B cell (primary cell): ENCODE results near the gene TMEM45A. TPM values are rescaled to one million over a fixed set of nuclear protein-coding genes. Genes with fewer than 3 reads are reported as not detected.

Experiments used
- ATAC-seq: fragments of 200-7000 bp; cut with Tn5 transposase; one replicate; pipeline ENCODE4 v1.10.0; 2021; ENCODE audit warnings: low read depth, mild to moderate bottlenecking, moderate number of reproducible peaks, moderate library complexity
- CTCF ChIA-PET: fragments of 350-600 bp; sonication (Branson Sonifier 250); formaldehyde crosslinking; loops from one replicate; lab custom pipeline; 2021; ENCODE audit warnings: antibody characterized with exemption, inconsistent platforms; lab: Charles Lee
- POLR2A ChIA-PET: fragments of 350-600 bp; sonication (Branson Sonifier 250); formaldehyde crosslinking; loops from one replicate; lab custom pipeline; 2021; ENCODE audit warnings: antibody characterized with exemption; lab: Charles Lee
- DNase-seq: peaks from one replicate; pipeline ENCODE4 v3.0.0; 2013
- H2AFZ ChIP-seq: 2 replicates; pipeline ENCODE4 v1.6.1; 2012; ENCODE audit warnings: mild to moderate bottlenecking, low read depth, low read length; ENCODE audit not compliant: insufficient read depth, poor library complexity, severe bottlenecking
- H3K27ac ChIP-seq, 2 donors: 1 replicate in 1 of 2; 2 replicates in 1 of 2; pipeline ENCODE4 v1.5.1; 2012 to 2013; ENCODE audit warnings: low read length in 2 of 2, mild to moderate bottlenecking in 2 of 2, moderate library complexity in 1 of 2
- H3K27me3 ChIP-seq, 4 experiments: fragments of 200-600 bp in 1 of 4; sonication (generic) in 1 of 4; replicated peaks in 1 of 4; 1 replicate in 2 of 4; 2 replicates in 2 of 4; pipeline versions ENCODE4 v1.6.1 to v1.7.0; 2013 to 2016; ENCODE audit warnings: low read length in 3 of 4, mild to moderate bottlenecking in 2 of 4, mixed read lengths in 1 of 4, moderate library complexity in 1 of 4; ENCODE audit not compliant: insufficient read depth in 4 of 4, control insufficient read depth in 3 of 4; ENCODE audit errors: control extremely low read depth in 1 of 4
- H3K36me3 ChIP-seq, 2 experiments: replicated peaks in 1 of 2; 1 replicate in 1 of 2; 2 replicates in 1 of 2; pipeline versions ENCODE4 v1.6.1 to v1.7.1; 2013; ENCODE audit warnings: low read length in 1 of 2; ENCODE audit not compliant: insufficient read depth in 2 of 2, control insufficient read depth in 1 of 2; ENCODE audit errors: control extremely low read depth in 1 of 2, extremely low read depth in 1 of 2
- H3K4me1 ChIP-seq, 2 donors: fragments of 200-600 bp in 1 of 2; sonication (generic) in 1 of 2; 1 replicate in 1 of 2; 2 replicates in 1 of 2; pipeline versions ENCODE4 v1.5.1 to v1.6.1; 2013 to 2017; ENCODE audit warnings: low read length in 2 of 2; ENCODE audit not compliant: control insufficient read depth in 2 of 2, insufficient read depth in 2 of 2
- H3K4me2 ChIP-seq: replicated peaks from 2 replicates; pipeline ENCODE3; 2012; ENCODE audit warnings: mild to moderate bottlenecking, low read depth, low read length; ENCODE audit not compliant: poor library complexity, severe bottlenecking
- H3K4me3 ChIP-seq, 5 experiments: fragments of 200-600 bp in 1 of 5; sonication (generic) in 1 of 5; 1 replicate in 3 of 5; 2 replicates in 2 of 5; pipeline versions ENCODE4 v1.5.1 to v1.7.0; 2011 to 2016; ENCODE audit warnings: low read length in 4 of 5, mild to moderate bottlenecking in 4 of 5, low read depth in 2 of 5, control low read depth in 1 of 5, moderate library complexity in 1 of 5; ENCODE audit not compliant: insufficient read depth in 1 of 5; ENCODE audit errors: control extremely low read depth in 1 of 5, extremely low read depth in 1 of 5
- H3K79me2 ChIP-seq: fragments of 200-600 bp; sonication (generic); one replicate; pipeline ENCODE4 v1.6.0; 2016; ENCODE audit warnings: low read length; ENCODE audit not compliant: control insufficient read depth, insufficient read depth
- H3K9ac ChIP-seq: fragments of 200-600 bp; sonication (generic); 2 replicates; pipeline ENCODE4 v1.6.1; 2017; ENCODE audit warnings: mild to moderate bottlenecking, low read length, moderate library complexity
- H3K9me3 ChIP-seq, 3 donors: one replicate each; pipeline versions ENCODE4 v1.6.1 to v1.7.1; 2013; ENCODE audit warnings: low read length in 2 of 3; ENCODE audit not compliant: control insufficient read depth in 2 of 3, insufficient read depth in 1 of 3; ENCODE audit errors: control extremely low read depth in 1 of 3
- H4K20me1 ChIP-seq: 2 replicates; pipeline ENCODE4 v1.6.0; 2012; ENCODE audit warnings: mild to moderate bottlenecking, low read length; ENCODE audit not compliant: insufficient read depth, control insufficient read depth, poor library complexity, severe bottlenecking
- H3K27ac Mint-ChIP-seq: one replicate; pipeline ENCODE4 v1.8.0; 2021; ENCODE audit warnings: mixed read lengths
- H3K27me3 Mint-ChIP-seq: one replicate; pipeline ENCODE4 v1.8.0; 2021; ENCODE audit warnings: mixed read lengths
- H3K4me1 Mint-ChIP-seq: one replicate; pipeline ENCODE4 v1.8.0; 2021; ENCODE audit warnings: mixed read lengths
- H3K4me3 Mint-ChIP-seq: one replicate; pipeline ENCODE4 v1.8.0; 2021; ENCODE audit warnings: mixed read lengths
- H3K9me3 Mint-ChIP-seq: one replicate; pipeline ENCODE4 v1.8.0; 2022; ENCODE audit warnings: mixed read lengths; ENCODE audit not compliant: insufficient read depth
- EZH2 ChIP-seq: IDR thresholded peaks from 2 replicates; pipeline ENCODE4 v1.6.1; 2012; ENCODE audit warnings: borderline replicate concordance, low read depth, mild to moderate bottlenecking, moderate library complexity, low read length; ENCODE audit not compliant: insufficient read depth, poor library complexity, severe bottlenecking
- WGBS: methylation state at CpG from one replicate; pipeline ENCODE4 v1.1.5; 2013; ENCODE audit warnings: missing lambda C conversion rate; ENCODE audit not compliant: insufficient coverage; 5-methylcytosine and 5-hydroxymethylcytosine counted together
- intact Hi-C: fragments of 100-400 bp; cut with micrococcal nuclease; formaldehyde crosslinking; loops from one replicate; pipeline ENCODE4 v1.10.0; 2022
- polyA plus RNA-seq: library from polyadenylated mRNA; depleted of rRNA; stranded (reverse); fragments of >200 nt; gene quantifications from 2 replicates; pipeline ENCODE4 v1.2.3, GENCODE V29; 2012
- total RNA-seq, 2 donors: library from RNA; stranded (reverse); fragments of 120-200 nt in 1 of 2; gene quantifications; 1 replicate in 1 of 2; 2 replicates in 1 of 2; pipeline versions ENCODE4 v1.2.3 to v1.2.4, GENCODE V29; 2013 to 2022
- TF ChIP-seq, protein P1 (sequence below): fragments of 200-600 bp; IDR thresholded peaks from one replicate; pipeline ENCODE4 v1.8.0; 2022; ENCODE audit warnings: antibody characterized with exemption, mild to moderate bottlenecking

Gene TMEM45A
- total and polyA plus RNA-seq, 2 donors (not counting 1 experiment from before 2014, with no cell fraction given): 0.20 TPM; not detected in 1

DNA sequence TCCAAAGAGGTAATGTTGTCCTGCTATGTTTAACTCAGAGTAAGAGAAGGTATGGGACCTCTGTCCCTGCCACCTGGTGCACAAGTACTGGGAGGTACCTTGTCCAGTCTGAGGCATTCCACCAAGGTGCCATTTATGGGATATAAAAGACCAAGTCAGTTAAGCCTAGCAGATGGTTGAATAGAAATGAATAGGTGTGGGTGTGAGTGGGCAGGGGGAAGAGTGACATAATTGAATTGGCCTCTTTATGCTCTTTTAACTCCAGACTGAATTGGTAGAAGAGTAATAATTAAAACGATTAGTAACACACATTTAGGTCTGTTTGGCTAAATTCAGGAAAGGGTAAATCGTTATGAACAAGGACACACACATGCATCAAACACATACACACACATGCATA is 117.5 kb downstream of the TMEM45A start:
- no peak overlapping the region for H3K27ac ChIP-seq
- Mint-ChIP-seq H3K4me3 (no peak overlapping the region), H3K9me3 (no peaks in the 10 kb centered on the region), H3K4me1 (peaks cover 13% of the 10 kb centered on the region), H3K27ac (no peak overlapping the region), H3K27me3 (peaks cover 34% of the 10 kb centered on the region)
- TF ChIP-seq, protein P1, sequence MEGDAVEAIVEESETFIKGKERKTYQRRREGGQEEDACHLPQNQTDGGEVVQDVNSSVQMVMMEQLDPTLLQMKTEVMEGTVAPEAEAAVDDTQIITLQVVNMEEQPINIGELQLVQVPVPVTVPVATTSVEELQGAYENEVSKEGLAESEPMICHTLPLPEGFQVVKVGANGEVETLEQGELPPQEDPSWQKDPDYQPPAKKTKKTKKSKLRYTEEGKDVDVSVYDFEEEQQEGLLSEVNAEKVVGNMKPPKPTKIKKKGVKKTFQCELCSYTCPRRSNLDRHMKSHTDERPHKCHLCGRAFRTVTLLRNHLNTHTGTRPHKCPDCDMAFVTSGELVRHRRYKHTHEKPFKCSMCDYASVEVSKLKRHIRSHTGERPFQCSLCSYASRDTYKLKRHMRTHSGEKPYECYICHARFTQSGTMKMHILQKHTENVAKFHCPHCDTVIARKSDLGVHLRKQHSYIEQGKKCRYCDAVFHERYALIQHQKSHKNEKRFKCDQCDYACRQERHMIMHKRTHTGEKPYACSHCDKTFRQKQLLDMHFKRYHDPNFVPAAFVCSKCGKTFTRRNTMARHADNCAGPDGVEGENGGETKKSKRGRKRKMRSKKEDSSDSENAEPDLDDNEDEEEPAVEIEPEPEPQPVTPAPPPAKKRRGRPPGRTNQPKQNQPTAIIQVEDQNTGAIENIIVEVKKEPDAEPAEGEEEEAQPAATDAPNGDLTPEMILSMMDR: no peak
- no peak for TF ChIP-seq EZH2
- H3K4me2 ChIP-seq: no peak overlapping the region
- no peak overlapping the region for H3K9ac ChIP-seq
- no peaks in the 10 kb centered on the region for H3K36me3 ChIP-seq
- intact Hi-C loops: no loop called here
- CTCF ChIA-PET: no interaction called here
- H3K9me3 ChIP-seq: no peaks in the 10 kb centered on the region
- no peaks in the 10 kb centered on the region for H4K20me1 ChIP-seq
- no CpG with 5 or more reads among the region's 2 CpGs for WGBS
- POLR2A ChIA-PET: no interaction called here
- H3K4me1 ChIP-seq: peaks cover 0 to 11% of the 10 kb centered on the region in 2 donors
- no peak overlapping the region for H2AFZ ChIP-seq
- DNase-seq: no peak
- H3K4me3 ChIP-seq: no peak overlapping the region
- H3K27me3 ChIP-seq: peaks cover 0 to 5% (median 2%) of the 10 kb centered on the region in 4 experiments
- no peaks in the 10 kb centered on the region for H3K79me2 ChIP-seq
- no peak for ATAC-seq

DNA sequence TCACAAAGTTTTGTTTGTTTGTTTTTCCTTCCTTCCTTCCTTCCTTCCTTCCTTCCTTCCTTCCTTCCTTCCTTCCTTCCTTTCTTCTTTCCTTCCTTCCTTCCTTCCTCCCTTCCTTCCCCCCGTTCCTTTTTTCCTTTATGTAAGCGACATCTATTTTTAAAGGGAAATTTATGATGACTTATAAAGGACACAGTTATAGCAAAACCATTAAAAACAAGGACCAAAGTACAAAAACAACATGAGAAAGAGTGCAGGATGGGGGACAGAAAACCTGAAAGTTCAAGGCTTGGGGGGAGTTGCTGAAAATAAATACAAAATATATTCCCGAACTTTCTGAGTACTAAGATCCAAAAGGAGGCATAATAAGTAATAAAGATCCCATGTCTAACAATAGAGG is 118.8 kb downstream of the TMEM45A start:
- H3K4me3 ChIP-seq: no peak overlapping the region
- intact Hi-C loops: no loop called here
- H3K27ac Mint-ChIP-seq: no peak overlapping the region
- no peak for TF ChIP-seq EZH2
- TF ChIP-seq, protein P1: no peak
- H3K27me3 Mint-ChIP-seq: peaks cover 44% of the 10 kb centered on the region
- ChIA-PET CTCF (interaction anchor here (2.0 kb wide), 1 partner anchor 20 kb away, joined by 6 read pairs; no protein-coding TSS in a partner anchor), POLR2A (no interaction called here)
- H3K4me1 ChIP-seq: peaks cover 0 to 11% of the 10 kb centered on the region in 2 donors
- H4K20me1 ChIP-seq: no peaks in the 10 kb centered on the region
- ATAC-seq (no peak), DNase-seq (no peak)
- H3K9ac ChIP-seq: no peak overlapping the region
- no peaks in the 10 kb centered on the region for H3K36me3 ChIP-seq
- WGBS: no CpG with 5 or more reads among the region's 3 CpGs
- H3K9me3 ChIP-seq: no peaks in the 10 kb centered on the region
- H3K79me2 ChIP-seq: no peaks in the 10 kb centered on the region
- H2AFZ ChIP-seq: no peak overlapping the region
- no peak overlapping the region for H3K4me3 Mint-ChIP-seq
- peaks cover 13% of the 10 kb centered on the region for H3K4me1 Mint-ChIP-seq
- H3K4me2 ChIP-seq: no peak overlapping the region
- no peaks in the 10 kb centered on the region for H3K9me3 Mint-ChIP-seq
- no peak overlapping the region for H3K27ac ChIP-seq
- peaks cover 0 to 5% (median 2%) of the 10 kb centered on the region in 4 experiments for H3K27me3 ChIP-seq
